OCI-LY3 (cell line): ENCODE data around the gene SP100.

Experiments
- H2AFZ ChIP-seq: fragments of 200-600, 300-600 bp; shearing (Covaris generic); 2 replicates; pipeline ENCODE4 v1.6.0; 2014; ENCODE audit warnings: antibody characterized with exemption, low read depth, low read length
- H3K27ac ChIP-seq: fragments of 200-600, 300-600 bp; sonication (generic); 2 replicates; pipeline ENCODE4 v1.5.1; 2014; ENCODE audit warnings: mild to moderate bottlenecking, low read length, moderate library complexity, mixed read lengths
- H3K27me3 ChIP-seq: fragments of 200-600, 300-600 bp; sonication (generic); 2 replicates; pipeline ENCODE4 v1.6.1; 2014; ENCODE audit warnings: low read depth, low read length, mixed read lengths
- H3K36me3 ChIP-seq: fragments of 200-600, 300-600 bp; sonication (generic); replicated peaks from 2 replicates; pipeline ENCODE3; 2014; ENCODE audit warnings: low read depth, low read length, mixed read lengths
- H3K4me1 ChIP-seq: fragments of 300-600, 200-600 bp; sonication (generic); 2 replicates; pipeline ENCODE4 v1.6.1; 2014; ENCODE audit warnings: low read length, mixed read lengths
- H3K4me2 ChIP-seq: fragments of 200-600, 300-600 bp; sonication (generic); 2 replicates; pipeline ENCODE4 v1.6.1; 2014; ENCODE audit warnings: low read length, mixed read lengths
- H3K4me3 ChIP-seq: fragments of 300-600, 200-600 bp; sonication (generic); 2 replicates; pipeline ENCODE4 v1.5.1; 2014; ENCODE audit warnings: antibody characterized with exemption, mild to moderate bottlenecking, low read length, moderate library complexity
- H3K79me2 ChIP-seq: fragments of 300-600, 200-600 bp; shearing (Covaris generic); 2 replicates; pipeline ENCODE4 v1.6.1; 2014; ENCODE audit warnings: mild to moderate bottlenecking, low read length, mixed read lengths
- H3K9ac ChIP-seq: fragments of 300-600, 200-600 bp; shearing (Covaris generic); 2 replicates; pipeline ENCODE4 v1.6.0; 2014; ENCODE audit warnings: mild to moderate bottlenecking, low read length, moderate library complexity
- H3K9me3 ChIP-seq: fragments of 200-600, 300-600 bp; shearing (Covaris generic); 2 replicates; pipeline ENCODE4 v1.6.1; 2014; ENCODE audit warnings: low read length, mixed read lengths; ENCODE audit not compliant: insufficient read depth
- H4K20me1 ChIP-seq: fragments of 200-600, 300-600 bp; sonication (generic); 2 replicates; pipeline ENCODE4 v1.6.1; 2016; ENCODE audit warnings: low read length, mixed read lengths; ENCODE audit not compliant: insufficient read depth
- EZH2phosphoT487 ChIP-seq: fragments of 200-600 bp; shearing (Covaris generic); IDR thresholded peaks from 2 replicates; pipeline ENCODE4 v1.6.1; 2018; ENCODE audit warnings: antibody characterized with exemption, mixed run types, low read depth
- TF ChIP-seq, protein P1 (sequence below): fragments of 200-600, 300-600 bp; sonication (generic); IDR thresholded peaks from 2 replicates; pipeline ENCODE4 v1.5.1; 2014; ENCODE audit warnings: antibody characterized with exemption, low read length, low read depth

The SP100 gene

DNA sequence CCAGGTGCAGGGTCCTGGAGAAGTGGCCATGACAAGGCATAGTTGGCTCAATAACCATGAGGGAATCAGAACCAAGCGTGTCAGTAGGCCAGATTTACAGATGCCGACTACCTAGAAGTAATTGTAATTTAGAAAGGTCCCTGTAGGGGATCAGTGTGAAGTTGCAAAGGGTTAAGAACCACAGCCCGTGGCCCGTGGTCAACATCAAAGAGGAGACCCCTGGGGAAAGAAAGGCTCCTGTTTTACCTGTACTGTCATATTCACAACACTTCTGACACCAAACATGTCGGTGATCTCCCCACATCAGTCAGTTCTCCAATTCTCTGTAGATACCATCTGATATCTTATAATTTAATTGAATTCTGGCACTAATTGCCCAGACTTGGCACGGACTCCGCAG is 31.0 kb downstream of the SP100 start:
- Histone ChIP-seq H3K4me3 (peak overlapping the region; percentile 61; the same call in 1 of the 2 replicates), H3K4me1 (peaks cover 47% of the 10 kb centered on the region), H3K9ac (peak overlapping the region; percentile 55; the same call in 1 of the 2 replicates), H3K27me3 (no peaks in the 10 kb centered on the region), H2AFZ (no peak overlapping the region), H3K27ac (peak overlapping the region; percentile 95), H4K20me1 (no peaks in the 10 kb centered on the region), H3K36me3 (peaks cover 70% of the 10 kb centered on the region), H3K4me2 (peak overlapping the region; percentile 76), H3K79me2 (peaks cover 14% of the 10 kb centered on the region), H3K9me3 (no peaks in the 10 kb centered on the region)
- TF ChIP-seq, protein P1, sequence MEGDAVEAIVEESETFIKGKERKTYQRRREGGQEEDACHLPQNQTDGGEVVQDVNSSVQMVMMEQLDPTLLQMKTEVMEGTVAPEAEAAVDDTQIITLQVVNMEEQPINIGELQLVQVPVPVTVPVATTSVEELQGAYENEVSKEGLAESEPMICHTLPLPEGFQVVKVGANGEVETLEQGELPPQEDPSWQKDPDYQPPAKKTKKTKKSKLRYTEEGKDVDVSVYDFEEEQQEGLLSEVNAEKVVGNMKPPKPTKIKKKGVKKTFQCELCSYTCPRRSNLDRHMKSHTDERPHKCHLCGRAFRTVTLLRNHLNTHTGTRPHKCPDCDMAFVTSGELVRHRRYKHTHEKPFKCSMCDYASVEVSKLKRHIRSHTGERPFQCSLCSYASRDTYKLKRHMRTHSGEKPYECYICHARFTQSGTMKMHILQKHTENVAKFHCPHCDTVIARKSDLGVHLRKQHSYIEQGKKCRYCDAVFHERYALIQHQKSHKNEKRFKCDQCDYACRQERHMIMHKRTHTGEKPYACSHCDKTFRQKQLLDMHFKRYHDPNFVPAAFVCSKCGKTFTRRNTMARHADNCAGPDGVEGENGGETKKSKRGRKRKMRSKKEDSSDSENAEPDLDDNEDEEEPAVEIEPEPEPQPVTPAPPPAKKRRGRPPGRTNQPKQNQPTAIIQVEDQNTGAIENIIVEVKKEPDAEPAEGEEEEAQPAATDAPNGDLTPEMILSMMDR: no peak
- no peak for TF ChIP-seq EZH2phosphoT487

DNA sequence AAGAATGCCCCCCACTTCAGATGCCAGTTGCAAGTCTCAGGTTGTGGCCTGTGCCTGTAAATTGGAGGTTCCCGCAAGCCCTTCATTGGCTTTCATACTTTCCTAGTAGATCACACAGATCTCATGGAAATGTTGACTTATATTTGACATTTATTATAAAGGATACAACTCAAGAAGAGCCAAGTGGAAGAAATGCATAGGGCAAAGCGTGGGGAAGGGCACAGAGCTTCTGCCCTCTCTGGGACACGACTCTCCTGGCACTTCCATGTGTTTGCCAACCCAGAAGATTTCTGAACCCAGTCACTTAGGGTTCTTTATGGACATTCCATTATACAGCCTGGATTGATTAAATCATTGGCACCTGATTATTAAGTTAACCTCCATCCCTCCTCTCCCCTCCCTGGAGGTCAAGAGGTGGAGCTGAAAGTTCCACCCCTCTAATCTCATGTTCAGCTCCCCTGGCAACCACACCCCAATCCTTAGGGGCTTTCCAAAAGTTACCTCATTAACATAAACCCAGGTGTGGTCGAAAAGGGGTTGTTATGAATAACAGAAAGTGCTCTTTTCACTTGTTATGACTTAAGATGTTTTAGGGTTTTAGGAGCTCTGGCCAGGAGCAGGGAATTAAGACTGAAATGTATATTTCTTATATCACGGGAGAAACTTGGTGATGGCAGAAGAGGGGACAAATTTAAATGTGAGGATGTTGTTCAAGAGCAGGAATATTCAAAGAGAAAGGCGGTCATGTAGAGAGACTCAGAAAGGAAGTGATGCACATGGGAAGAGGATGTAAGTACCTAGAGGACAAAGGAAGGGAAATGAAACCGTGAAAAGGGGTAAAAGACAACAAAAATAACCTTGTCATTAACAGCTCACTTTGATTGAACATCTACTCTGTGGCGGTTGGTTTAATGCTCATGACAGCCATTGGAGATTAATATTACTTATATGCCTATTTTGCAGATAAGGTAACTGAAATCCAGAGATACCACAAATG is 31.8 kb downstream of the SP100 start:
- no peak for TF ChIP-seq EZH2phosphoT487
- TF ChIP-seq, protein P1: no peak
- Histone ChIP-seq H3K4me3 (peak overlapping the region; percentile 61), H3K79me2 (peaks cover 14% of the 10 kb centered on the region), H3K27me3 (no peaks in the 10 kb centered on the region), H3K27ac (peak overlapping the region; percentile 95), H3K36me3 (peaks cover 73% of the 10 kb centered on the region), H3K4me1 (peaks cover 47% of the 10 kb centered on the region), H3K9ac (peak overlapping the region; percentile 61), H3K9me3 (0 out of 2 replicates have a peak, but pooled peaks cover under 1% of the 10 kb centered on the region), H2AFZ (no peak overlapping the region), H3K4me2 (peak overlapping the region; percentile 76), H4K20me1 (no peaks in the 10 kb centered on the region)

DNA sequence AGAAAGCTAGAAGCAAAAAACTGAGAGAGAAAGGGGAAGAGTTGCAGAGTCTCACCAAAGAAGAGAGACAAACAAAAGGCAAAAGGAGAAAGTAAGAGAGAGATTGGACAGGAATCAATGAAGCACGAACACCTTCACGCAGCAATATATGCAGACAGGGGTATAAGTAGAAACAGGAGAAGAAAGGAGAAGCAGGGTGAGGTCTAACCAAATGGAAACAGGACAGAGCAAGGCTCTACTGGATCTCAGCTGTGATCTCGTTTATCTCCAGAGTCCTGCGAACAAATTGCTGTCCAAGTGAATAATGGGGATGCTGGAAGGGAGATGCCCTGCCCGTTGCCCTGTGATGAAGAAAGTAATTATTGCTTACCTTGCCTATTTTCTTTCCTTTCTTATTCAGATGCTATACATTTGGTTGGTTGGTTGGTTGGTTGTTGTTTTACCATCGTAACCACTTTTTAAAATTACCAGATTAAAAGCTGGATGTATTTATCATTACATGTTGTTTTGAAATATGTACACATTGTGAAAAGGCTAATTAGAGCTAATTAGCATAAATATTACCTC is 34.0 kb downstream of the SP100 start:
- peak overlapping the region; percentile 95 for H3K27ac ChIP-seq
- TF ChIP-seq, protein P1: no peak
- TF ChIP-seq EZH2phosphoT487: no peak
- peaks cover 41% of the 10 kb centered on the region for H3K4me1 ChIP-seq
- peak overlapping the region; percentile 3; the same call in 1 of the 2 replicates for H3K9ac ChIP-seq
- H3K79me2 ChIP-seq: peaks cover 14% of the 10 kb centered on the region
- H3K27me3 ChIP-seq: no peaks in the 10 kb centered on the region
- no peaks in the 10 kb centered on the region for H4K20me1 ChIP-seq
- no peak overlapping the region for H2AFZ ChIP-seq
- H3K4me3 ChIP-seq: no peak overlapping the region
- H3K36me3 ChIP-seq: peaks cover 82% of the 10 kb centered on the region
- 0 out of 2 replicates have a peak, but pooled peaks cover 4% of the 10 kb centered on the region for H3K9me3 ChIP-seq
- peak overlapping the region; percentile 76; the same call in 1 of the 2 replicates for H3K4me2 ChIP-seq

DNA sequence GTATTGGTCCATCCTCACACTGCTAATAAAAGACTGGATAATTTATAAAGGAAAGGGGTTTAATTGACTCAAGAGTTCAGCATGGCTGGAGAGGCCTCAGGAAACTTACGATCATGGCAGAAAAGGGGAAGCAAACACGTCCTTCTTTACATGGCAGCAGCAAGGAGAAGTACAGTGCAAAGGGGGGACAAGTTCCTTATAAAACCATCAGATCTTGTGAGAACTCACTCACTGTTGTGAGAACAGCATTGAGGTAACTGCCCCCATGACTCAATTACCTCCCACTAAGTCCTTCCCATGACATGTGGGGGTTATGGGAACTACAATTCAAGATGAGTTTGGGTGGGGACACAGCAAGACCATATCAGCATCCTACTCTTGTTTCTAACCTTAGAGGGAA is 37.0 kb downstream of the SP100 start:
- Histone ChIP-seq H4K20me1 (no peaks in the 10 kb centered on the region), H3K79me2 (peaks cover 16% of the 10 kb centered on the region), H2AFZ (no peak overlapping the region), H3K4me3 (no peak overlapping the region), H3K9me3 (peaks cover 9% of the 10 kb centered on the region; the same call in 1 of the 2 replicates), H3K4me1 (peaks cover 37% of the 10 kb centered on the region), H3K9ac (no peak overlapping the region), H3K4me2 (no peak overlapping the region), H3K27ac (no peak overlapping the region), H3K27me3 (no peaks in the 10 kb centered on the region), H3K36me3 (peaks cover 94% of the 10 kb centered on the region)
- TF ChIP-seq, protein P1: no peak
- TF ChIP-seq EZH2phosphoT487: no peak
